HL-60 (cell line): ENCODE data around the gene RCC1.
A peak's percentile ranks its signal among the peaks of the same experiment; 100 is the strongest.

Experiments
- DNase-seq, 2 experiments: peaks; one replicate each; pipeline ENCODE4 v3.0.0-alpha.2; 2010 to 2020; ENCODE audit warnings: low read depth in 1 of 2, low spot score in 1 of 2
- H3K27ac ChIP-seq: fragments of 250-450 bp; sonication (Bioruptor Pico); replicated peaks from 2 replicates; pipeline ENCODE4 v1.5.1; 2020; ENCODE audit warnings: mild to moderate bottlenecking, moderate library complexity
- H3K27me3 ChIP-seq: fragments of 250-450 bp; sonication (Bioruptor Pico); 2 replicates; pipeline ENCODE4 v1.5.1; 2021; ENCODE audit warnings: mild to moderate bottlenecking, moderate library complexity; ENCODE audit not compliant: insufficient read depth, poor library complexity, severe bottlenecking
- H3K4me3 ChIP-seq: replicated peaks from 2 replicates; pipeline ENCODE4 v1.5.1; 2011; ENCODE audit warnings: mild to moderate bottlenecking, control low read depth, low read length; ENCODE audit not compliant: insufficient read depth
- CTCF ChIP-seq: IDR thresholded peaks from one replicate; pipeline ENCODE4 v1.5.1; 2011; ENCODE audit warnings: low read length, control low read depth, inconsistent platforms; ENCODE audit not compliant: insufficient read depth
- GABPA ChIP-seq: IDR thresholded peaks from 2 replicates; pipeline ENCODE4 v1.6.1; 2012; ENCODE audit warnings: low read depth
- POLR2AphosphoS5 ChIP-seq: IDR thresholded peaks from 2 replicates; pipeline ENCODE4 v1.6.1; 2012; ENCODE audit warnings: low read depth
- REST ChIP-seq: IDR thresholded peaks from 2 replicates; pipeline ENCODE4 v1.6.1; 2012; ENCODE audit warnings: low read depth; ENCODE audit not compliant: insufficient replicate concordance
- SPI1 ChIP-seq: IDR thresholded peaks from 2 replicates; pipeline ENCODE4 v1.6.1; 2012; ENCODE audit warnings: low read depth, mild to moderate bottlenecking, borderline replicate concordance
- long read RNA-seq: library from polyadenylated mRNA; unstranded; transcript quantifications from one replicate; pipeline ENCODE4 v2.0.0, GENCODE V29; 2020

RCC1 gene, protein sequence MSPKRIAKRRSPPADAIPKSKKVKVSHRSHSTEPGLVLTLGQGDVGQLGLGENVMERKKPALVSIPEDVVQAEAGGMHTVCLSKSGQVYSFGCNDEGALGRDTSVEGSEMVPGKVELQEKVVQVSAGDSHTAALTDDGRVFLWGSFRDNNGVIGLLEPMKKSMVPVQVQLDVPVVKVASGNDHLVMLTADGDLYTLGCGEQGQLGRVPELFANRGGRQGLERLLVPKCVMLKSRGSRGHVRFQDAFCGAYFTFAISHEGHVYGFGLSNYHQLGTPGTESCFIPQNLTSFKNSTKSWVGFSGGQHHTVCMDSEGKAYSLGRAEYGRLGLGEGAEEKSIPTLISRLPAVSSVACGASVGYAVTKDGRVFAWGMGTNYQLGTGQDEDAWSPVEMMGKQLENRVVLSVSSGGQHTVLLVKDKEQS
- long read RNA-seq, transcript RCC1-213 (14 exons, 2,686 nt) = minor isoform, 5 of 480 reads
- long read RNA-seq, transcript RCC1-202 (10 exons, 2,424 nt) = major isoform, 148 of 480 reads
- long read RNA-seq, transcript RCC1-204 (12 exons, 2,715 nt) = minor isoform, 16 of 480 reads
- long read RNA-seq, partial matches to known transcripts = 121 of 480 reads
- long read RNA-seq, other reads (novel, unspliced or antisense) = 185 of 480 reads

- peak; percentile 98 for DNase-seq
- H3K27me3 ChIP-seq = no peaks in the 10 kb centered on the region
- peak within 1 kb of the TSS; percentile 70 for H3K4me3 ChIP-seq
- peak; percentile 14; the same call in 1 of the 2 replicates for TF ChIP-seq SPI1
- no peak for TF ChIP-seq CTCF
- peak; percentile 94 for TF ChIP-seq POLR2AphosphoS5
- TF ChIP-seq REST = peak; percentile 81
- peak within 1 kb of the TSS; percentile 90 for H3K27ac ChIP-seq
Measured at GRCh38 chr1:28505406-28506187, at the start of gene RCC1. Gene RCC1, plus strand, starts transcription at chr1:28506043. Its CDS starts 23,824 bp downstream, at chr1:28529867.

- Histone ChIP-seq H3K4me3 (no peak overlapping the region), H3K27ac (no peak overlapping the region), H3K27me3 (no peaks in the 10 kb centered on the region)
- no peak for DNase-seq
- no peak for TF ChIP-seq POLR2AphosphoS5
- no peak for TF ChIP-seq SPI1
- TF ChIP-seq CTCF = no peak
- TF ChIP-seq REST = no peak
- TF ChIP-seq GABPA = no peak
Measured at GRCh38 chr1:28456078-28456477, 49.8 kb upstream of the RCC1 start.

DNA sequence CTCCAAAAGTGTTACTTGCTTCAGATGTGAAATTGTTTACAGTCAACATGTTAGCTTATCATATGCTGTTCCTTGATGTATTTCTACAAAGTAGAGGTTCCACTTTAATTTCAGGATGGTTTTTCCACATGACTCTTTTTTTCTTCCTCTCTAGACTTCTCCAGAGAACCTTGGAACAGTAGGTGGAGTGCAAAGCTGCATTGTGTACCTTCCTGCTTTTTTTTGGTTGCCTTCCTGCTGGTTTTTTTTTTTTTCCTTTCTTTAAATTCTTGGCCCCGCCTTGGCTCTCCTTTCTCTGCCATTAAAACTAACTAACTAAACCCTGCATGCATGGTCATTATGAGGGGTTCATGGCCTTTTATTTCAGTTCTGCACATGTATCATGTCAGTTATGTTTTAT lies 48.2 kb upstream of the RCC1 start:
- H3K4me3 ChIP-seq = no peak overlapping the region
- no peak for DNase-seq
- H3K27ac ChIP-seq = no peak overlapping the region
- H3K27me3 ChIP-seq = no peaks in the 10 kb centered on the region
- TF ChIP-seq GABPA (no peak), SPI1 (no peak), POLR2AphosphoS5 (no peak), CTCF (no peak), REST (no peak)
